K562 (cell line): ENCODE results near the gene APC2. TPM values are rescaled to one million over a fixed set of nuclear protein-coding genes. Genes with fewer than 3 reads are reported as not detected.

Source experiments
- ARID2 ChIP-seq: fragments of 450-650 bp; IDR thresholded peaks from 2 replicates; pipeline ENCODE4 v1.6.1; 2017; ENCODE audit warnings: antibody characterized with exemption, mild to moderate bottlenecking
- CXXC5 ChIP-seq: fragments of 250-450 bp; sonication (Bioruptor Pico); IDR thresholded peaks from 2 replicates; pipeline ENCODE4 v1.8.0; 2022; ENCODE audit warnings: inconsistent platforms, mild to moderate bottlenecking, moderate library complexity
- ETV6 ChIP-seq, 3 experiments: fragments of 150-350 bp in 1 of 3; sonication (generic) in 1 of 3; formaldehyde crosslinking in 1 of 3; IDR thresholded peaks; 2 replicates each; pipeline versions ENCODE4 v1.6.1 to v1.8.0; 2014 to 2022; ENCODE audit warnings: borderline replicate concordance in 2 of 3, low read depth in 2 of 3, antibody characterized with exemption in 1 of 3, low read length in 1 of 3, mild to moderate bottlenecking in 1 of 3, missing genetic modification reagents in 1 of 3
- GTF2F1 ChIP-seq: IDR thresholded peaks from 2 replicates; pipeline ENCODE4 v1.6.1; 2011; ENCODE audit warnings: low read depth, low read length, improper control_type of control experiment
- KLF10 ChIP-seq: fragments of 250-450 bp; sonication (Bioruptor Pico); IDR thresholded peaks from 2 replicates; pipeline ENCODE4 v1.6.1; 2021; ENCODE audit warnings: matching md5 sums
- MCM3 ChIP-seq: fragments of 450-650 bp; IDR thresholded peaks from 2 replicates; pipeline ENCODE4 v1.6.1; 2016
- MIER1 ChIP-seq: fragments of 450-650 bp; IDR thresholded peaks from 2 replicates; pipeline ENCODE4 v1.6.1; 2016; ENCODE audit warnings: antibody characterized with exemption, mild to moderate bottlenecking, low read depth
- NCOA2 ChIP-seq, 2 experiments: fragments of 450-650 bp; IDR thresholded peaks; 2 replicates each; pipeline ENCODE4 v1.6.1; 2018; ENCODE audit warnings: mild to moderate bottlenecking in 2 of 2, moderate library complexity in 1 of 2; ENCODE audit not compliant: partially characterized antibody in 2 of 2
- NCOA6 ChIP-seq: fragments of 450-650 bp; IDR thresholded peaks from 2 replicates; pipeline ENCODE4 v1.6.1; 2017; ENCODE audit warnings: mild to moderate bottlenecking
- PCBP2 ChIP-seq: fragments of 200-400 bp; formaldehyde crosslinking; IDR thresholded peaks from 2 replicates; pipeline ENCODE4 v1.6.1; 2018; ENCODE audit warnings: low read length, low read depth, mild to moderate bottlenecking, moderate library complexity; ENCODE audit not compliant: poor library complexity, severe bottlenecking
- POLR2H ChIP-seq: IDR thresholded peaks from 2 replicates; pipeline ENCODE4 v1.6.1; 2016; ENCODE audit warnings: missing genetic modification characterization, low read depth, mild to moderate bottlenecking, control low read depth, missing compliant biosample characterization, moderate library complexity
- POLR3A ChIP-seq: IDR thresholded peaks from 2 replicates; pipeline ENCODE4 v1.6.1; 2011; ENCODE audit warnings: borderline replicate concordance, mild to moderate bottlenecking, moderate library complexity; ENCODE audit not compliant: insufficient read length, insufficient read depth; ENCODE audit errors: extremely low read depth
- PURB ChIP-seq: sonication (generic); formaldehyde crosslinking; IDR thresholded peaks from 2 replicates; pipeline ENCODE4 v1.9.0; 2021; ENCODE audit warnings: low read depth, mild to moderate bottlenecking, missing genetic modification reagents
- RBM34 ChIP-seq: fragments of 200-400 bp; formaldehyde crosslinking; IDR thresholded peaks from 2 replicates; pipeline ENCODE4 v1.6.1; 2018; ENCODE audit warnings: low read length, borderline replicate concordance; ENCODE audit not compliant: insufficient read depth
- SIX5 ChIP-seq, 2 experiments: IDR thresholded peaks; 2 replicates each; pipeline ENCODE4 v1.6.1; 2011; ENCODE audit warnings: low read length in 2 of 2, borderline replicate concordance in 1 of 2, low read depth in 1 of 2, mild to moderate bottlenecking in 1 of 2, moderate library complexity in 1 of 2; ENCODE audit not compliant: insufficient read depth in 1 of 2
- SNRNP70 ChIP-seq: fragments of 200-400 bp; formaldehyde crosslinking; optimal IDR thresholded peaks from 2 replicates; pipeline ENCODE3; 2017; ENCODE audit warnings: low read depth, low read length
- TRIM28 ChIP-seq: fragments of 450-650 bp; IDR thresholded peaks from 2 replicates; pipeline ENCODE4 v1.6.1; 2017
- XRCC4 ChIP-seq: IDR thresholded peaks from one replicate; pipeline ENCODE4 v1.6.1; 2011; ENCODE audit not compliant: insufficient read depth, insufficient read length; ENCODE audit errors: extremely low read depth
- ZBTB8A ChIP-seq: fragments of 450-650 bp; IDR thresholded peaks from 2 replicates; pipeline ENCODE4 v1.6.1; 2018; ENCODE audit warnings: mild to moderate bottlenecking, moderate library complexity; ENCODE audit not compliant: partially characterized antibody
- ZNF668 ChIP-seq: fragments of 250-450 bp; sonication (Bioruptor Pico); IDR thresholded peaks from 2 replicates; pipeline ENCODE4 v1.8.0; 2022; ENCODE audit warnings: mild to moderate bottlenecking, inconsistent platforms
- polyA plus RNA-seq, 8 experiments: library from polyadenylated mRNA; depleted of rRNA in 4 of 8; stranded (reverse) in 5 of 8; unstranded in 3 of 8; fragments of >200 nt; fragmentation: Nextera tagmentation in 2 of 8; fragmentation: Illumina TruSeq in 1 of 8; extraction: Ambion mirVana in 2 of 8; extraction: Trizol in 1 of 8; gene quantifications; 2 replicates each; pipeline versions ENCODE4 v1.2.1 to v1.2.3, GENCODE V29; 2011 to 2014; ENCODE audit warnings: inconsistent platforms in 1 of 8, missing spikeins in 1 of 8
- total RNA-seq, 7 experiments: library from RNA; depleted of rRNA in 6 of 7; stranded (reverse); fragments of >200 nt in 6 of 7; fragmentation: Illumina TruSeq in 2 of 7; extraction: Trizol in 2 of 7; gene quantifications; 2 replicates each; pipeline versions ENCODE4 v1.2.1 to v1.2.3, GENCODE V29; 2011 to 2021; ENCODE audit warnings: low replicate concordance in 1 of 7
- TF ChIP-seq, protein P1 (sequence below): fragments of 250-450 bp; sonication (Bioruptor Pico); IDR thresholded peaks from 2 replicates; pipeline ENCODE4 v1.5.0; 2020; ENCODE audit warnings: mild to moderate bottlenecking
- TF ChIP-seq, protein P2 (sequence below): sonication (generic); formaldehyde crosslinking; IDR thresholded peaks from 2 replicates; pipeline ENCODE4 v1.8.0; 2022; ENCODE audit warnings: mild to moderate bottlenecking, low read depth, missing genetic modification reagents
- TF ChIP-seq, protein P3 (sequence below): fragments of 450-650 bp; formaldehyde crosslinking; IDR thresholded peaks from 2 replicates; pipeline ENCODE4 v1.4.0; 2020; ENCODE audit warnings: mild to moderate bottlenecking
- TF ChIP-seq, protein P4 (sequence below): fragments of 250-450 bp; sonication (Bioruptor Pico); IDR thresholded peaks from 2 replicates; pipeline ENCODE4 v1.8.0; 2022; ENCODE audit warnings: moderate library complexity, mild to moderate bottlenecking, inconsistent platforms

APC2 gene
- total and polyA plus RNA-seq, 9 of the 15 experiments (the other 6 are each of a cell fraction or from before 2014, with no cell fraction given), result 0.01 to 0.40 (median 0.05) TPM; not detected in 3

DNA sequence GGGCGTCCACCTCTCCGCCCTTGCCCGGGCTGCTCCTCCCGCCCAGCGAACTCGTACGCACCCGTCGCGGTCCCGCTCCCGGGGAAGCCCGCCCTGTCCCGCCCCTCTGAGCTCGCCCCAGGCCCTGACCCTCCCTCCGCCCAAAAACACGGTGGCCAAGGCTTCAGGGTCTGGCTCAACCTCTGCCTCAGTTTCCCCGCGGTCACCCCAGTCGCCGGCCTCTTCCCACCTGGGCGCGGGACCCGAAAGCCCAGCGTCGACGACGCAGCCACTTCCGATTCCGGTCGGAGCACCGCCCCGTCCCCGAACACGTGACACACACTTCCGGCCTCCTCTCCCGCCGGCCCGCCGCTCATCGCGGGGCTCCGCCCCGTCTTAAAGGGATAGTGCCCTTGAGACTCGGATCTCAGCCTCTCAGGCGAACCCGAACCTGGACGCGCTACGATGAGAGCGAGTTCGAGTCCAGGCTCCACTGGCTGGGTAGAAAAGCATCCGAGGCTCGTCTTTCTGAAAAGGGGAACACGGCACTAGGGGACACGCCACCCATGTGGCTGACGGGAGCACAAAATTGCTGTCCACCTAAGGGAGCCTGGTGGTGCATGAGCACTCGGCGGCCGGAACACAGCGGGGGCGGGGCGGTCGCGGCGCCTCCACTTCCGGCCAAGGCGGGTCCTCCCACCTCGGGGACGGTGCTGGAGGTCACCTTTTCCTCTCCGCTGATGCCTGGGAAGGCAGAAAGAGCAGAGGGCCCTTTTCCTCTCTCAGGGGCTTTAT lies 29.2 kb downstream of the APC2 start, which contains the start of gene C19orf25 (continued):
- no peak for TF ChIP-seq MIER1
- no peak for TF ChIP-seq NCOA2 (IDR thresholded peaks at IDR 0.05; ENCODE audit: partially characterized antibody in 2 of 2)
- no peak for TF ChIP-seq RBM34
- TF ChIP-seq, protein P1, sequence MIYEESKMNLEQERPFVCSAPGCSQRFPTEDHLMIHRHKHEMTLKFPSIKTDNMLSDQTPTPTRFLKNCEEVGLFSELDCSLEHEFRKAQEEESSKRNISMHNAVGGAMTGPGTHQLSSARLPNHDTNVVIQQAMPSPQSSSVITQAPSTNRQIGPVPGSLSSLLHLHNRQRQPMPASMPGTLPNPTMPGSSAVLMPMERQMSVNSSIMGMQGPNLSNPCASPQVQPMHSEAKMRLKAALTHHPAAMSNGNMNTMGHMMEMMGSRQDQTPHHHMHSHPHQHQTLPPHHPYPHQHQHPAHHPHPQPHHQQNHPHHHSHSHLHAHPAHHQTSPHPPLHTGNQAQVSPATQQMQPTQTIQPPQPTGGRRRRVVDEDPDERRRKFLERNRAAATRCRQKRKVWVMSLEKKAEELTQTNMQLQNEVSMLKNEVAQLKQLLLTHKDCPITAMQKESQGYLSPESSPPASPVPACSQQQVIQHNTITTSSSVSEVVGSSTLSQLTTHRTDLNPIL (CRISPR knock-in tag), result no peak
- TF ChIP-seq ARID2, result no peak
- peak; percentile 83 for TF ChIP-seq CXXC5
- TF ChIP-seq MCM3, result no peak
- no peak for TF ChIP-seq SNRNP70
- TF ChIP-seq NCOA6, result no peak
- 0 out of 2 replicates have a peak, but pooled peaks have one; percentile 61 for TF ChIP-seq TRIM28
- no peak for TF ChIP-seq PURB (CRISPR knock-in tag)
- TF ChIP-seq POLR2H (tag), result peak; percentile 88
- TF ChIP-seq PCBP2, result no peak
- no peak for TF ChIP-seq ZNF668 (CRISPR knock-in tag)
- TF ChIP-seq, protein P2, sequence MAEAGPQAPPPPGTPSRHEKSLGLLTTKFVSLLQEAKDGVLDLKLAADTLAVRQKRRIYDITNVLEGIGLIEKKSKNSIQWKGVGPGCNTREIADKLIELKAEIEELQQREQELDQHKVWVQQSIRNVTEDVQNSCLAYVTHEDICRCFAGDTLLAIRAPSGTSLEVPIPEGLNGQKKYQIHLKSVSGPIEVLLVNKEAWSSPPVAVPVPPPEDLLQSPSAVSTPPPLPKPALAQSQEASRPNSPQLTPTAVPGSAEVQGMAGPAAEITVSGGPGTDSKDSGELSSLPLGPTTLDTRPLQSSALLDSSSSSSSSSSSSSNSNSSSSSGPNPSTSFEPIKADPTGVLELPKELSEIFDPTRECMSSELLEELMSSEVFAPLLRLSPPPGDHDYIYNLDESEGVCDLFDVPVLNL (CRISPR knock-in tag), result no peak
- no peak for TF ChIP-seq XRCC4
- TF ChIP-seq, protein P3, sequence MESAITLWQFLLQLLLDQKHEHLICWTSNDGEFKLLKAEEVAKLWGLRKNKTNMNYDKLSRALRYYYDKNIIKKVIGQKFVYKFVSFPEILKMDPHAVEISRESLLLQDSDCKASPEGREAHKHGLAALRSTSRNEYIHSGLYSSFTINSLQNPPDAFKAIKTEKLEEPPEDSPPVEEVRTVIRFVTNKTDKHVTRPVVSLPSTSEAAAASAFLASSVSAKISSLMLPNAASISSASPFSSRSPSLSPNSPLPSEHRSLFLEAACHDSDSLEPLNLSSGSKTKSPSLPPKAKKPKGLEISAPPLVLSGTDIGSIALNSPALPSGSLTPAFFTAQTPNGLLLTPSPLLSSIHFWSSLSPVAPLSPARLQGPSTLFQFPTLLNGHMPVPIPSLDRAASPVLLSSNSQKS, result no peak
- TF ChIP-seq ZBTB8A, result no peak
- TF ChIP-seq, protein P4, sequence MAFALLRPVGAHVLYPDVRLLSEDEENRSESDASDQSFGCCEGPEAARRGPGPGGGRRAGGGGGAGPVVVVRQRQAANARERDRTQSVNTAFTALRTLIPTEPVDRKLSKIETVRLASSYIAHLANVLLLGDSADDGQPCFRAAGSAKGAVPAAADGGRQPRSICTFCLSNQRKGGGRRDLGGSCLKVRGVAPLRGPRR (CRISPR knock-in tag), result no peak
- TF ChIP-seq ETV6 (IDR thresholded peaks at IDR 0.05; ENCODE audit: borderline replicate concordance in 1 of 2, low read depth in 2 of 2, low read length in 1 of 2), result peak; percentile 24 to 71; a peak in 2 of 4 replicates
- TF ChIP-seq ETV6 (CRISPR knock-in tag; IDR thresholded peaks at IDR 0.05; ENCODE audit: borderline replicate concordance), result no peak
- no peak for TF ChIP-seq POLR3A
- no peak for TF ChIP-seq KLF10 (CRISPR knock-in tag)
- no peak for TF ChIP-seq SIX5 (IDR thresholded peaks at IDR 0.05; ENCODE audit: borderline replicate concordance in 1 of 2, insufficient read depth in 1 of 2, low read depth in 1 of 2, low read length in 2 of 2)
- TF ChIP-seq GTF2F1, result peak; percentile 25; the same call in 1 of the 2 replicates
